Kasumi-1 (cell line): Measurements from ENCODE around the gene NHLH1.
"Not testable (repeated sequence)": the region's sequence is repeated elsewhere in the genome, so short reads cannot be mapped to it uniquely, and the experiment has no call there.

Source experiments
- DNase-seq, 2 experiments: peaks; one replicate each; lab custom pipeline; 2025; lab: John Stamatoyannopoulos, UW

NHLH1 gene

DNA sequence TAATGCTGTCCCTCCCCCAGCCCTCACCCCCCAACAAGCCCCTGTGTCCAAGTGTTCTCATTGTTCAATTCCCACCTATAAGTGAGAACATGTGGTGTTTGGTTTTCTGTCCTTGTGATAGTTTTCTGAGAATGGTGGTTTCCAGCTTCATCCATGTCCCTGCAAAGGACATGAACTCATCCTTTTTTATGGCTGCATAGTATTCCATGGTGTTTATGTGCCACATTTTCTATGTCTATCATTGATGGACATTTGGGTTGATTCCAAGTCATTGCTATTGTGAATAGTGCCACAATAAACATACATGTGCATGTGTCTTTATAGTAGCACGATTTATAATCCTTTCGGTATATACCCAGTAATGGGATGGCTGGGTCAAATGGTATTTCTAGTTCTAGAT lies 17.9 kb downstream of the NHLH1 start:
- DNase-seq, result not testable (repeated sequence)

- not testable (repeated sequence) for DNase-seq
These were observed 21.5 kb downstream of the NHLH1 start for GRCh38 chr1:160388406-160388805.

DNA sequence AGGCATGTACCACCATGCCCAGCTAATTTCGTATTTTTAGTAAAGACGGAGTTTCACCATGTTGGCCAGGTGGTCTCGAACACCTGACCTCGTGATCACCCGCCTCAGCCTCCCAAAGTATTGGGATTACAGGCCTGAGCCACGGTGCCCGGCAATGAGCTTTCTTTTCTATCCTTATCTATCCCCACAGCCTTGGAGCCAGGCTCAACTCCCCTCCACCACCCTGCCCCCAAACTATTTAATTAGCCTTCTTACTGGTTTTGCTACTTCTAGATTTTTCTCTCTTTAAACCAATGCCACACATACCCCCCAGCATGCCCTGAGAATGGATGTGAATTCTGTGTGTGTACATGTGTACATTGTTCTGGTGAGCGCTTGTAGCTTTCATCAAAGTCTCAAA lies 27.8 kb downstream of the NHLH1 start:
- DNase-seq, result no peak

DNA sequence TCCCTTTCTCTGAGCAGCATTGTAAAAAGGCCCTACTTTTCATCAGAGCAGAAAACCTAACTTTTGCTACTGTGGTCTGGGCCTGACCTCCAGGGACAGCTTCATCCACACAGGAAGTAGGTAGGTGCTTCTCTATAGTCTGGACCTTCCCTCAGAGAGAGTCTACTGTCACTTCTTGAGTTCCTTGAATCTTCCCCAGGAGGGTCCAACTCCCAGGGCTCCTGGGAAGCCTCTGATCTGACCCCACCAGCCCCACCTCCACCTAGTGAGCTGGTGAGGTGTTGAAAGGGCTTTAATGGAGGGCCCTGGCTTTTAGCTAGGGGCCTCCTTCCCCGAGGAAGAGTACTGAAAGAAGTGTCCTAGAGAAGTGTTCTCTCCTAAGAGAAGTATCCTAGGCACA lies 30.8 kb downstream of the NHLH1 start:
- DNase-seq, result no peak

- DNase-seq, result no peak
These were observed 32.0 kb downstream of the NHLH1 start for GRCh38 chr1:160398823-160399222.

DNA sequence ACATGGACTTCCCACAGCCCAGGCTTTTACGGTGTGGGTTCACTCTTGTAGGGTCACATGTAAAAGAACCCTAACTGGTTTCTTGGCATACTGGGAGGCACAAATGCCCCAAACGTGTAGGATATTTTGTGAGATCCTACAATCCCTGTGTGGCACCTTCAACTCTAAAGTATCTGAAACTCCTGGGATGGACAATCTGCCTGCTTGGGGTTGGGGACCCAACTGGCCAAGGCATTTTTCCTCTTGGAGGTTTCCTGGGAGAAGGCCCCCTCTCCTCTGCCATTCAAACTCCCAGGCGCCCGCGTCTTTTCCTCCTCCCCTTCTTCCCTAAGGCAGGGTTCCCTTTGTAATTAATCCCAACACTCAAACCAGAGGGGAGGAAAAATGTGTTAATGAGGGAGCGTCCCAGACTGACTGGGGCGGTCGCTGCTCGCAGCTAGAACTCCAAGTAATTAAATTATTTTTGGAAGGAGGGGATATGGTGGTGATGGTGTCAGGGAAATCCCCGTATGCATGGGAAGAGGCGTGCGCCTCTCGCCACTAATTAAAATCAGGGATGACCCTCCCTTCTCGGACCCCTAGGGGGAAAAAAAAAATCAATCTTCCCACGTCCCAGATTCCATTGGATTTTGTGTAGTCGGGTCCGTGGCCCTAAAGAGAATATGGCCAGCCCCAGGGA lies 32.8 kb downstream of the NHLH1 start:
- DNase-seq, result no peak

- DNase-seq, result peak; percentile 21 to 22
These were observed 33.4 kb downstream of the NHLH1 start, which contains the start of gene VANGL2 for GRCh38 chr1:160400223-160400645. TSS of gene VANGL2 (plus strand) at chr1:160400564. CDS start at chr1:160415838, 15,274 bp downstream.

- DNase-seq, result no peak
These were observed 34.0 kb downstream of the NHLH1 start for GRCh38 chr1:160400646-160401486.

DNA sequence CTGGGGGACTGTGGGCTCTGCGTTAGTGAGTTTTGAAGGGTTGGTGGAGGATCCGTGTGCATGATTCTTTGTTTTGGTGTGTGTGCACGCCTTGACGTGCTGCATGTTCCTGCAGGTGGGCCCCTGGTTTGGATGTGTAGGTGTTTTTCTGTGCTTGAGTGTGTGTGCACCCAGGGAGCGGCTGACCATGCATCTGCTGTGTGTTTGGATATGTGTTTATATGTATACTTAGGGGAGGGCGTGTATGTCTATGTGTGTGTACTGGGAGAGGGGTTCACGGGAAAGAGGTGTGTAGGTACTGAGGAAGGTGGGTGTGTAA lies 34.6 kb downstream of the NHLH1 start:
- no peak for DNase-seq

DNA sequence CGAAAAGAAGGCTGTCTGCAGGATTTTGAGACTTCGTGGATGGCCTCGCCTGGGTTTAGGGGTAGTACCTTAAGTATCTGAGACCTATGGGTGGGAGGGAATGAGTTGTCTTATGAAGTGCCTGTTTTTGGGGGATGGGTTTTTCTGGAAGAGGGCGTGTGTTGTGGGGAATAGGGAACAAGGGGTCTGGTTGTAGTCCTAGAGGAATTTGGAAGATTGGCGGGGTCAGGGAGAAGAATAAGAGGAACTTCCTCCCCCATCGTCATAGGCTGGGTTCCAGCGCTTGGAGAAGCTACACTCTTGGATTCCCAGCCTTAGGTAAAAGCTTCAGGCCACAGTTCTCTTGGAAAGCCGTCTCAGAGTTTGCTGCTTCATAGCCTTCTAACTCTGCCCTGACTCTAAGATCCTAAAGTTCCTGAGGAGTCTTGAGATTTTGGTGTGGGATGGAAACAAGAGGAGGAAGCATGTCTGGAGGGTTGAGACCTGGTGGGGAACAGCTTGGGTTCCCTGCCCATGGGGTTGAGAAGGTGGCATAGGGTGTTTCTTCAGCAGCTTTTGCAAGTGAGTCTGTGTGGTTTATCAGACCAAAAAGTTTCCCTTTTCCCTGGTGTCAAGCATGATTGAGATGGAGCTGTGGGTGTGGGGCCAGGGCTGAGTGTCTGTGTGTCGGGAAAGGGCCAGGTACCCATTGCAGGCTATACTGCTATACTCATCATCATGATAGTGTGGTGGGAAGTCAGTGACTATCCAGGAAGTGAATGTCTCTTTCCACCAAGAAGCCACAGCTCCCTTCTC lies 35.3 kb downstream of the NHLH1 start:
- DNase-seq, result no peak

- DNase-seq, result no peak
These were observed 36.4 kb downstream of the NHLH1 start for GRCh38 chr1:160403244-160403643.

DNA sequence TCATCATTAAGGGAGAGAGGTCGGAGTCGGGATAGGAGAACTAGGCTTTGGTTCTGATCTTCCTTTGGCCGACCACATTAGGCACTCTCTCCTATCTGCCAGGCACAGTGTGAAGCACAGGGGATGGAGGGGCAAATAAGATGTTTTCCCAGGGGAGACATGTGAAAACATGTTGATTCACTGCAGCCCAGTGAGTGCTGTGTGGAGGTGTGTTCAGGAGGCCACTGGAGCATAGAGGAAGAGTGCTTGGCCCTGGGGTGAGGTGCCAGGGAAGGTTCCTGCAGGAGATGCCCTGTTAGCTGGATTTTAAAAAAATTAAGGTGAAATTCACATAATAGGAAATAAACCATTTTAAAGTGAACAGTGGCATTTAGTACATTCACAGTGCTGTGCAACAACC lies 37.2 kb downstream of the NHLH1 start:
- no peak for DNase-seq

DNA sequence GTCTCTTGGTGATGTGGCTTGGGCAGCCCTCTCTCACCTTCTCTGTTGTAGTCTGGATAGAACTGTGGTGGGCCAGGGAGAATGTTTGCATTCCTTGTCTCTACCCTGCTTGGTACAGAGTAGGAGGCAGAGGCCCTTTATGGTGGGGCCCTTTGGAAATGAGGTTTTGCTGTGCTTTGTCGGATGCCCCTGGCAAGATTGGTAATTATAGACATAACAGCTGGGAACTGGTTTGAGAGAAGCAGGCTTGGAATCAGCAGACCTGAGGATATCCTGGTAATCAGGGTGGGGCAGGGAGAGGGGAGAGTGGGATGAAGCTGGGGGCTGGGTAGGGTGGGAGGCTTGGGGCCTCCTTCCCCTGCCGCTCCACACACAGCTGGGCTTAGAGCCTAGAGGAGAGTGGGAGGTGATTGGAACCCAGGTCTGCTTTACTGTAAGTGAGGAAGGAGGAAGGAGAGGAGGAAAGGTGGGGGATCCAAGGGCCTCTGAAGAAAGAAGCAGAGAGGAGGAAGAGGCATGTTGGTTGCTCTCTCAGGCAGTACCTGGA lies 38.5 kb downstream of the NHLH1 start:
- no peak for DNase-seq

DNA sequence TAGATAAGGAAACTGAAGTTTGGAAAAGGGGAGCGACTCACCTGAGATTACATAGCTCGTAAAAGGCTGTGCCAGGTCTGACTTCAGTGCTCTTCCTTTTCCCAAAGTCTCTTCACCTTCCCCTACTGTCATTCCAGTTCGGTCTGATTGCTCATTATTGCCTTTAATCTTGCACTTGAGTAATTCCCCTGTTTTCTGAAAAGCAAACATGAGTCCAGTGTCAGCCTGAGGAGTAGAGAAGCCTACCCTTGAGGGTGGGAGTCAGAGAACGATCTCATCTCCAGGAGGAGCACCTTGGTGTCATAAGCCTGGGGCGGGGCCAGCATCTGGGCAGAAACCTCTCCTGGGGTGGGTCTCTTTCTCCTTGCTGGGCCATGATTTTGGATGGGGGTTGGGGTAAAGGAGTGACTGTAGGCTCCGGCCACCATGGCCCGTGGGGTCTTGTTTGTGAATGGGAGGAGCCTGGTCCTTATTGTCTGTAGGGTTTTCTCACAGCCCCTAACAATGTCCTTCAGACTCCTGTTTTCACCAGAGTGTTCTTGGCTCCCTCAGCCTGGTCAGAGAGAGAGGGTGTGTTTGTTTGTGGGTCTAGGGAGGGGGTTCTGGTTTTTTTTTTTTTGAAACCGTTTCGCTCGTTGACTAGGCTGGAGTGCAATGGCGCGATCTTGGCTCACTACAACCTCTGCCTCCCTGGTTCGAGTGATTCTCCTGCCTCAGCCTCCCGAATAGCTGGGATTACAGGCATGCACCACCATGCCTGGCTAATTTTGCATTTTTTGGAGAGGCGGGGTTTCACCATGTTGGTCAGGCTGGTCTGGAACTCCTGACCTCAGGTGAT lies 39.5 kb downstream of the NHLH1 start:
- no peak for DNase-seq

- no peak for DNase-seq
These were observed 41.2 kb downstream of the NHLH1 start for GRCh38 chr1:160407839-160408801.

GRCh38 chr1:160408864-160409263 lies 42.0 kb downstream of the NHLH1 start:
- no peak for DNase-seq

GRCh38 chr1:160409486-160409885 lies 42.6 kb downstream of the NHLH1 start:
- no peak for DNase-seq

GRCh38 chr1:160410406-160411005 lies 43.6 kb downstream of the NHLH1 start:
- no peak for DNase-seq

GRCh38 chr1:160411271-160412027 lies 44.6 kb downstream of the NHLH1 start:
- DNase-seq, result no peak
